ENCODE measurements around the gene ATP1B3.

ATP1B3 gene

DNA sequence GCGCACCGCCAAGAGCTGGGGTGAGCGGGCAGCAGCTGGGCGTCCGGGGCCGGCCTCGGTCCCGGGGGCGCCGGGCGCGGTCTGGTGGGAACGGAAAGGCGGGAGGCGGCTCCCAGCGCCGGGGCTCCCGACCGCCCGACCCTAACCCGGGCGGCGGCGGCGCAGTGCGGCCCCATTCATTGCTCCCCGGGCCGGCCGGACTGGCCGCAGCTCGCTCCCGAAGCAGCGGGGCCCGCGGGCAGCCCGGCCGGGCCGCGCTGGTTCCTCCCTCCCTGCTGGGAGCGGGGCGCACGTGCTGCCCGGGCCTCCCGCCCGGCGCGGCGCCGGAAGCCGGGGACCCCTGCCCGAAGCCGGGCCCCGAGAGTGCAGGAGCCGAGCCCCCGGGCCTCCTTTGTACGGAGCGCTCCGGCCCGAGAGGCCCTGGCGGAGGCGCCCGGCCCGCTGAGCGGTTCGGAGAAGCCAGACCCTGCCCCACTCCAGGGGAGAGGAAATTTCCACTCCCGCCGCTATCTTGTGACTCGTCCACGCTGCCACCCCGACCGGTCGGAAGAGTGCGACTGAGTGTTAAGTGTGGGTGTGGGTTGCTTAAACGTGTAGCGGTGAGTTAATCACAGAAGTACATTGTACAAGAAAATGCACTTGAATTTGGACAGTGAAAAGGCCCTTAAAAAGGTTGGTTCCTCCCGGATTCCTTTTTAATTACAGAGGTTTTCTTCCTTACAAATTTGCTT, 613 bp downstream of the ATP1B3 start:
- peaks cover 35% of the 10 kb centered on the region for H4K20me1 ChIP-seq (ENCODE audit: insufficient read depth, low read length)
- H3K36me3 ChIP-seq (replicated peaks; ENCODE audit: low read depth, low read length), result peaks cover 19% of the 10 kb centered on the region
- no peaks in the 10 kb centered on the region for H3K27me3 ChIP-seq (ENCODE audit: low read depth, low read length)
- H3K4me2 ChIP-seq (ENCODE audit: low read length), result peak overlapping the region; percentile 83
- H3K9me3 ChIP-seq (ENCODE audit: insufficient read depth, low read length), result no peaks in the 10 kb centered on the region
- peak overlapping the region; percentile 98 for H3K9ac ChIP-seq (ENCODE audit: low read length)
- H2AFZ ChIP-seq (ENCODE audit: low read depth, low read length), result peak overlapping the region; percentile 78; the same call in 1 of the 2 replicates
- H3K79me2 ChIP-seq (ENCODE audit: low read length), result peaks cover 56% of the 10 kb centered on the region
- peak overlapping the region; percentile 88 for H3K27ac ChIP-seq (ENCODE audit: low read length)
- TF ChIP-seq, protein P1, sequence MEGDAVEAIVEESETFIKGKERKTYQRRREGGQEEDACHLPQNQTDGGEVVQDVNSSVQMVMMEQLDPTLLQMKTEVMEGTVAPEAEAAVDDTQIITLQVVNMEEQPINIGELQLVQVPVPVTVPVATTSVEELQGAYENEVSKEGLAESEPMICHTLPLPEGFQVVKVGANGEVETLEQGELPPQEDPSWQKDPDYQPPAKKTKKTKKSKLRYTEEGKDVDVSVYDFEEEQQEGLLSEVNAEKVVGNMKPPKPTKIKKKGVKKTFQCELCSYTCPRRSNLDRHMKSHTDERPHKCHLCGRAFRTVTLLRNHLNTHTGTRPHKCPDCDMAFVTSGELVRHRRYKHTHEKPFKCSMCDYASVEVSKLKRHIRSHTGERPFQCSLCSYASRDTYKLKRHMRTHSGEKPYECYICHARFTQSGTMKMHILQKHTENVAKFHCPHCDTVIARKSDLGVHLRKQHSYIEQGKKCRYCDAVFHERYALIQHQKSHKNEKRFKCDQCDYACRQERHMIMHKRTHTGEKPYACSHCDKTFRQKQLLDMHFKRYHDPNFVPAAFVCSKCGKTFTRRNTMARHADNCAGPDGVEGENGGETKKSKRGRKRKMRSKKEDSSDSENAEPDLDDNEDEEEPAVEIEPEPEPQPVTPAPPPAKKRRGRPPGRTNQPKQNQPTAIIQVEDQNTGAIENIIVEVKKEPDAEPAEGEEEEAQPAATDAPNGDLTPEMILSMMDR (IDR thresholded peaks at IDR 0.05; ENCODE audit: low read depth, low read length), result no peak
- TF ChIP-seq EZH2phosphoT487 (IDR thresholded peaks at IDR 0.05; ENCODE audit: low read depth), result no peak
- H3K4me3 ChIP-seq (ENCODE audit: low read length), result peak overlapping the region; percentile 100
- peaks cover 17% of the 10 kb centered on the region for H3K4me1 ChIP-seq (ENCODE audit: low read length)

GRCh38 chr3:141877911-141878310, 1.5 kb downstream of the ATP1B3 start:
- peak overlapping the region; percentile 100 for H3K4me3 ChIP-seq (ENCODE audit: low read length)
- peaks cover 41% of the 10 kb centered on the region for H4K20me1 ChIP-seq (ENCODE audit: insufficient read depth, low read length)
- peak overlapping the region; percentile 98 for H3K9ac ChIP-seq (ENCODE audit: low read length)
- no peaks in the 10 kb centered on the region for H3K9me3 ChIP-seq (ENCODE audit: insufficient read depth, low read length)
- no peaks in the 10 kb centered on the region for H3K27me3 ChIP-seq (ENCODE audit: low read depth, low read length)
- no peak for TF ChIP-seq EZH2phosphoT487 (IDR thresholded peaks at IDR 0.05; ENCODE audit: low read depth)
- TF ChIP-seq, protein P1 (IDR thresholded peaks at IDR 0.05; ENCODE audit: low read depth, low read length), result no peak
- H3K27ac ChIP-seq (ENCODE audit: low read length), result peak overlapping the region; percentile 88; the same call in 1 of the 2 replicates
- H3K4me1 ChIP-seq (ENCODE audit: low read length), result peaks cover 17% of the 10 kb centered on the region
- H3K36me3 ChIP-seq (replicated peaks; ENCODE audit: low read depth, low read length), result peaks cover 21% of the 10 kb centered on the region
- H2AFZ ChIP-seq (ENCODE audit: low read depth, low read length), result no peak overlapping the region
- H3K79me2 ChIP-seq (ENCODE audit: low read length), result peaks cover 64% of the 10 kb centered on the region
- peak overlapping the region; percentile 83 for H3K4me2 ChIP-seq (ENCODE audit: low read length)

- H3K27me3 ChIP-seq (ENCODE audit: low read depth, low read length), result no peaks in the 10 kb centered on the region
Measured at GRCh38 chr3:141878326-141878725, 1.9 kb downstream of the ATP1B3 start.

GRCh38 chr3:141878817-141879216, 2.4 kb downstream of the ATP1B3 start:
- Histone ChIP-seq H3K4me2 (ENCODE audit: low read length) (peak overlapping the region; percentile 83), H3K79me2 (ENCODE audit: low read length) (peaks cover 74% of the 10 kb centered on the region), H3K9me3 (ENCODE audit: insufficient read depth, low read length) (no peaks in the 10 kb centered on the region), H3K4me3 (ENCODE audit: low read length) (peak overlapping the region; percentile 100), H4K20me1 (ENCODE audit: insufficient read depth, low read length) (peaks cover 50% of the 10 kb centered on the region), H3K27ac (ENCODE audit: low read length) (no peak overlapping the region), H3K27me3 (ENCODE audit: low read depth, low read length) (no peaks in the 10 kb centered on the region), H2AFZ (ENCODE audit: low read depth, low read length) (no peak overlapping the region), H3K4me1 (ENCODE audit: low read length) (peaks cover 17% of the 10 kb centered on the region), H3K36me3 (replicated peaks; ENCODE audit: low read depth, low read length) (peaks cover 22% of the 10 kb centered on the region), H3K9ac (ENCODE audit: low read length) (0 out of 2 replicates have a peak overlapping the region, but pooled peaks have one; percentile 98)
- no peak for TF ChIP-seq EZH2phosphoT487 (IDR thresholded peaks at IDR 0.05; ENCODE audit: low read depth)
- TF ChIP-seq, protein P1 (IDR thresholded peaks at IDR 0.05; ENCODE audit: low read depth, low read length), result no peak

More at GRCh38 chr3:141878326-141878725, 1.9 kb downstream of the ATP1B3 start:
- H3K4me2 ChIP-seq (ENCODE audit: low read length), result peak overlapping the region; percentile 83
- H3K79me2 ChIP-seq (ENCODE audit: low read length), result peaks cover 69% of the 10 kb centered on the region
- H3K4me1 ChIP-seq (ENCODE audit: low read length), result peaks cover 17% of the 10 kb centered on the region
- TF ChIP-seq, protein P1 (IDR thresholded peaks at IDR 0.05; ENCODE audit: low read depth, low read length), result no peak
- TF ChIP-seq EZH2phosphoT487 (IDR thresholded peaks at IDR 0.05; ENCODE audit: low read depth), result no peak
- H3K4me3 ChIP-seq (ENCODE audit: low read length), result peak overlapping the region; percentile 100
- H3K36me3 ChIP-seq (replicated peaks; ENCODE audit: low read depth, low read length), result peaks cover 22% of the 10 kb centered on the region
- H3K9me3 ChIP-seq (ENCODE audit: insufficient read depth, low read length), result no peaks in the 10 kb centered on the region
- H3K9ac ChIP-seq (ENCODE audit: low read length), result peak overlapping the region; percentile 98
- no peak overlapping the region for H2AFZ ChIP-seq (ENCODE audit: low read depth, low read length)
- H3K27ac ChIP-seq (ENCODE audit: low read length), result no peak overlapping the region
- peaks cover 46% of the 10 kb centered on the region for H4K20me1 ChIP-seq (ENCODE audit: insufficient read depth, low read length)

Data from OCI-LY3 (cell line).